Neural cell (in vitro differentiated cells): ENCODE data around the gene CDKN1B. TPM values are rescaled to one million over a fixed set of nuclear protein-coding genes. Genes with fewer than 3 reads are reported as not detected.

ENCODE experiments used
- H2AFZ ChIP-seq: fragments of 200-600, 300-800 bp; sonication (generic), shearing (Covaris generic); 2 replicates; pipeline ENCODE4 v1.6.0; 2014; ENCODE audit warnings: low read depth, mild to moderate bottlenecking, antibody characterized with exemption, low read length, moderate library complexity
- H3F3A ChIP-seq: fragments of 200-600 bp; shearing (Covaris generic); 2 replicates; pipeline ENCODE4 v1.6.1; 2016; ENCODE audit warnings: mild to moderate bottlenecking, moderate library complexity, mixed read lengths, antibody characterized with exemption, low read length; ENCODE audit not compliant: insufficient read depth, poor library complexity, severe bottlenecking
- H3K27ac ChIP-seq: fragments of 200-600, 300-800 bp; sonication (generic), shearing (Covaris generic); 2 replicates; pipeline ENCODE4 v1.5.1; 2014; ENCODE audit warnings: mild to moderate bottlenecking, low read length, moderate library complexity
- H3K27me3 ChIP-seq: fragments of 300-800, 200-600 bp; sonication (generic), shearing (Covaris generic); 2 replicates; pipeline ENCODE4 v1.6.0; 2014; ENCODE audit warnings: mild to moderate bottlenecking, low read depth, low read length, moderate library complexity; ENCODE audit not compliant: insufficient read depth
- H3K36me3 ChIP-seq: fragments of 300-800, 200-600 bp; sonication (generic), shearing (Covaris generic); 2 replicates; pipeline ENCODE4 v1.5.1; 2014; ENCODE audit warnings: mild to moderate bottlenecking, antibody characterized with exemption, low read length, moderate library complexity; ENCODE audit not compliant: insufficient read depth
- H3K4me2 ChIP-seq: fragments of 300-800, 200-600 bp; sonication (generic), shearing (Covaris generic); 2 replicates; pipeline ENCODE4 v1.6.0; 2014; ENCODE audit warnings: mild to moderate bottlenecking, low read length
- H3K4me3 ChIP-seq: fragments of 300-800, 200-600 bp; sonication (generic), shearing (Covaris generic); 2 replicates; pipeline ENCODE4 v1.5.1; 2014; ENCODE audit warnings: mild to moderate bottlenecking, low read length, moderate library complexity
- H3K79me2 ChIP-seq: fragments of 200-600 bp; shearing (Covaris generic); replicated peaks from 2 replicates; pipeline ENCODE4 v1.6.0; 2014; ENCODE audit warnings: mild to moderate bottlenecking, low read length, moderate library complexity; ENCODE audit not compliant: insufficient read depth
- H3K9ac ChIP-seq: fragments of 300-800, 200-600 bp; sonication (generic), shearing (Covaris generic); 2 replicates; pipeline ENCODE4 v1.6.1; 2016; ENCODE audit warnings: mild to moderate bottlenecking, low read length, mixed read lengths
- H3K9me2 ChIP-seq: fragments of 200-600 bp; shearing (Covaris generic); 2 replicates; pipeline ENCODE4 v1.6.1; 2016; ENCODE audit warnings: mild to moderate bottlenecking, low read length, mixed read lengths; ENCODE audit not compliant: insufficient read depth
- H3K9me3 ChIP-seq: fragments of 200-600, 300-800 bp; sonication (generic), shearing (Covaris generic); 2 replicates; pipeline ENCODE4 v1.6.1; 2016; ENCODE audit warnings: mild to moderate bottlenecking, mixed run types, low read length, moderate library complexity, mixed read lengths
- H4K20me1 ChIP-seq: fragments of 200-600 bp; shearing (Covaris generic); 2 replicates; pipeline ENCODE4 v1.6.1; 2016; ENCODE audit warnings: mild to moderate bottlenecking, mixed run types; ENCODE audit not compliant: insufficient read depth
- EP300 ChIP-seq: fragments of 450-650 bp; conservative IDR thresholded peaks from 2 replicates; pipeline ENCODE4 v1.6.1; 2014; ENCODE audit warnings: antibody characterized with exemption, mild to moderate bottlenecking, moderate library complexity; ENCODE audit not compliant: poor library complexity, severe bottlenecking
- EZH2 ChIP-seq: fragments of 200-600, 300-800 bp; shearing (Covaris generic), sonication (generic); IDR thresholded peaks from 2 replicates; pipeline ENCODE4 v1.6.1; 2014; ENCODE audit warnings: antibody characterized with exemption, low read length, borderline replicate concordance, mild to moderate bottlenecking; ENCODE audit not compliant: insufficient read depth, poor library complexity, severe bottlenecking
- MXI1 ChIP-seq: fragments of 450-650 bp; conservative IDR thresholded peaks from 2 replicates; pipeline ENCODE4 v1.6.1; 2014; ENCODE audit warnings: antibody characterized with exemption, mild to moderate bottlenecking; ENCODE audit not compliant: poor library complexity, severe bottlenecking
- POLR2AphosphoS5 ChIP-seq: IDR thresholded peaks from 2 replicates; pipeline ENCODE4 v1.6.1; 2012
- RAD21 ChIP-seq: fragments of 450-650 bp; conservative IDR thresholded peaks from 2 replicates; pipeline ENCODE4 v1.6.1; 2014; ENCODE audit warnings: antibody characterized with exemption, mild to moderate bottlenecking, moderate library complexity
- SMC3 ChIP-seq: fragments of 450-650 bp; conservative IDR thresholded peaks from 2 replicates; pipeline ENCODE4 v1.6.1; 2014; ENCODE audit warnings: antibody characterized with exemption, mild to moderate bottlenecking, moderate library complexity; ENCODE audit not compliant: poor library complexity
- TAF1 ChIP-seq: IDR thresholded peaks from 2 replicates; pipeline ENCODE4 v1.6.1; 2012; ENCODE audit warnings: low read depth
- polyA plus RNA-seq: library from polyadenylated mRNA; depleted of rRNA; stranded (reverse); fragments of >200 nt; gene quantifications from 2 replicates; pipeline ENCODE4 v1.2.3, GENCODE V29; 2014
- TF ChIP-seq, protein P1 (sequence below): fragments of 450-650 bp; IDR thresholded peaks from 2 replicates; pipeline ENCODE4 v1.5.1; 2014; ENCODE audit warnings: antibody characterized with exemption, mild to moderate bottlenecking, moderate library complexity; ENCODE audit not compliant: poor library complexity, severe bottlenecking
- TF ChIP-seq, protein P2 (sequence below): IDR thresholded peaks from 2 replicates; pipeline ENCODE4 v1.6.1; 2012; ENCODE audit warnings: borderline replicate concordance

The CDKN1B gene
- polyA plus RNA-seq, 1 donor from 2014 or later: 107 TPM

DNA sequence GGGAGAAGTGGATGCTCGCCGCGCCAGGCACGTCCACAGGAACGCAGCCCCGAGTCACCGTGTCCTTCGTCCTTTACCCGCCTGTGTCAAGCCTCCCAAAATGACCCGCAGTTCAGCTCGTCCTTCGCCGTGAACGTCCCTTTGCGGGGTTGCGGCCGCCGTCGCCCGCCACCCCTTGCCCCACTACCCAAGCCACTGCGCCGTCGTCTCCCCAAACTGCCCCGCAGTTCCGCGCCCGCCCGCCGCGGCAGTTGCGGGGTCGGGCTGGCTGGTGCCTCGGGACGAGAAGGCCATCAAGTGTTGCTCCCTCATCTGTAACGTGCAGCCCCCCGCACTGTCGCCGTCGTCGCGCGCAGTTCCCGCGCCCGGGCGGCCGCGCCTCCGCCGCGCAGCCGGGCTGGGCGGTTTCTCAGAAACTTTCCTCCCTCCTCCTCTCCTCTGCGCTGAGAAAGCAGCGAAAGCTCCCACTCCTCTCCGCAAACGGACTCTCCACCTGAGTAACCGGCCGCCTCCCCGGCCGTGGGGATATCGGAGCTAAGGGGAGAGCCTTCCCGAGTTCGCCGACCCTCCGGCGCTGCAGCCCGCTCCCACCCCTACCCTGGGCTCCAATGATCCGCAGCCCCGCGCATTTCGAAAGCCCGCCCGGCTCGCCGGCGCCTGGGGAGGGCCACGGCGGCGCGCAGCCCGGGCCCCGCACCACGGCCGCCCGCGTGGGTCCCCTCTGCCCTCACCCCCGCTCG, 6.7 kb downstream of the CDKN1B start:
- Histone ChIP-seq H2AFZ (no peak overlapping the region), H3K9me3 (no peaks in the 10 kb centered on the region), H3K79me2 (peaks cover 25% of the 10 kb centered on the region), H3K9me2 (no peaks in the 10 kb centered on the region), H3K4me3 (peak overlapping the region; percentile 84), H3K27ac (no peak overlapping the region), H3K9ac (peak overlapping the region; percentile 68), H4K20me1 (peaks cover 9% of the 10 kb centered on the region), H3F3A (no peaks in the 10 kb centered on the region), H3K27me3 (peaks cover 13% of the 10 kb centered on the region), H3K4me2 (no peak overlapping the region), H3K36me3 (peaks cover 6% of the 10 kb centered on the region)
- TF ChIP-seq RAD21: no peak
- TF ChIP-seq MXI1: peak; percentile 80
- TF ChIP-seq, protein P1, sequence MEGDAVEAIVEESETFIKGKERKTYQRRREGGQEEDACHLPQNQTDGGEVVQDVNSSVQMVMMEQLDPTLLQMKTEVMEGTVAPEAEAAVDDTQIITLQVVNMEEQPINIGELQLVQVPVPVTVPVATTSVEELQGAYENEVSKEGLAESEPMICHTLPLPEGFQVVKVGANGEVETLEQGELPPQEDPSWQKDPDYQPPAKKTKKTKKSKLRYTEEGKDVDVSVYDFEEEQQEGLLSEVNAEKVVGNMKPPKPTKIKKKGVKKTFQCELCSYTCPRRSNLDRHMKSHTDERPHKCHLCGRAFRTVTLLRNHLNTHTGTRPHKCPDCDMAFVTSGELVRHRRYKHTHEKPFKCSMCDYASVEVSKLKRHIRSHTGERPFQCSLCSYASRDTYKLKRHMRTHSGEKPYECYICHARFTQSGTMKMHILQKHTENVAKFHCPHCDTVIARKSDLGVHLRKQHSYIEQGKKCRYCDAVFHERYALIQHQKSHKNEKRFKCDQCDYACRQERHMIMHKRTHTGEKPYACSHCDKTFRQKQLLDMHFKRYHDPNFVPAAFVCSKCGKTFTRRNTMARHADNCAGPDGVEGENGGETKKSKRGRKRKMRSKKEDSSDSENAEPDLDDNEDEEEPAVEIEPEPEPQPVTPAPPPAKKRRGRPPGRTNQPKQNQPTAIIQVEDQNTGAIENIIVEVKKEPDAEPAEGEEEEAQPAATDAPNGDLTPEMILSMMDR: no peak

DNA sequence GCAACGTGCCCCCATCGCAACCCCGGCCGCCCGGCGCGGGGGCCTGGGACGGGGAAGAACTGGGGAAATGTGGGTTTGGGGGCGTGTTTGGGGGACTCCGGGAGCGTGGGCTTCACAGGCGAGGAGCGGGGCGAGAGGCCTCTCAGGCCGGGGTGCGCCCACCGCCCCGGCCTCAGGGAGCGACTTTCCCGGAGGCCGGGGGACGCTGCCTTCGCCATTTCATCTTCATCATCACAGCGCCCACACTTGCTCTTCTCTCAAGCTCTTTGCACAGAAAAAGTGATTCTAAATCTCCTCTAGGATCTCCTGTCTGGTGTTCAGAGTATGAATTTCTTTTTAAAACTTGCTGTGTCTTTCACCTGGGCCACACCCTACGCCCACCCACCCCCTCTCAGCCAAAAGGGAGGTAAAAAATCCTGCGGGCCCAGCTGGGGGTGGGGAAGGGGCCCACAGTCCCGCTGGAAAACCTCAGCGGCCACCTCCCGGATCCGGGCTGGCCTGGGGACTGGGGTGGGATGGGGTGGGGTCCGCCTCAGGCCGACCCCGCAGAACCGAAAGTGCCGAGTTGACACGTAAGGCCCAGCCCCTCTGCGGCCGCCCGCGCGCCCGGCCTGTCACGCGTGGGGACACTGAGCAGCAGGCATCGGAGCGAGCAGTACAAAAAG, 7.4 kb downstream of the CDKN1B start:
- H2AFZ ChIP-seq: no peak overlapping the region
- H3K36me3 ChIP-seq: peaks cover 2% of the 10 kb centered on the region
- H3K27me3 ChIP-seq: peaks cover 13% of the 10 kb centered on the region
- no peaks in the 10 kb centered on the region for H3K9me3 ChIP-seq
- H3K9ac ChIP-seq: peak overlapping the region; percentile 68
- peaks cover 2% of the 10 kb centered on the region for H4K20me1 ChIP-seq
- H3F3A ChIP-seq: no peaks in the 10 kb centered on the region
- peak overlapping the region; percentile 84 for H3K4me3 ChIP-seq
- H3K27ac ChIP-seq: peak overlapping the region; percentile 63
- peak overlapping the region; percentile 60 for H3K4me2 ChIP-seq
- no peaks in the 10 kb centered on the region for H3K9me2 ChIP-seq
- H3K79me2 ChIP-seq: peaks cover 21% of the 10 kb centered on the region
- TF ChIP-seq MXI1 (no peak), POLR2AphosphoS5 (no peak), TAF1 (no peak), EZH2 (no peak), EP300 (no peak), RAD21 (no peak), SMC3 (no peak)
- TF ChIP-seq, protein P1: no peak
- TF ChIP-seq, protein P2, sequence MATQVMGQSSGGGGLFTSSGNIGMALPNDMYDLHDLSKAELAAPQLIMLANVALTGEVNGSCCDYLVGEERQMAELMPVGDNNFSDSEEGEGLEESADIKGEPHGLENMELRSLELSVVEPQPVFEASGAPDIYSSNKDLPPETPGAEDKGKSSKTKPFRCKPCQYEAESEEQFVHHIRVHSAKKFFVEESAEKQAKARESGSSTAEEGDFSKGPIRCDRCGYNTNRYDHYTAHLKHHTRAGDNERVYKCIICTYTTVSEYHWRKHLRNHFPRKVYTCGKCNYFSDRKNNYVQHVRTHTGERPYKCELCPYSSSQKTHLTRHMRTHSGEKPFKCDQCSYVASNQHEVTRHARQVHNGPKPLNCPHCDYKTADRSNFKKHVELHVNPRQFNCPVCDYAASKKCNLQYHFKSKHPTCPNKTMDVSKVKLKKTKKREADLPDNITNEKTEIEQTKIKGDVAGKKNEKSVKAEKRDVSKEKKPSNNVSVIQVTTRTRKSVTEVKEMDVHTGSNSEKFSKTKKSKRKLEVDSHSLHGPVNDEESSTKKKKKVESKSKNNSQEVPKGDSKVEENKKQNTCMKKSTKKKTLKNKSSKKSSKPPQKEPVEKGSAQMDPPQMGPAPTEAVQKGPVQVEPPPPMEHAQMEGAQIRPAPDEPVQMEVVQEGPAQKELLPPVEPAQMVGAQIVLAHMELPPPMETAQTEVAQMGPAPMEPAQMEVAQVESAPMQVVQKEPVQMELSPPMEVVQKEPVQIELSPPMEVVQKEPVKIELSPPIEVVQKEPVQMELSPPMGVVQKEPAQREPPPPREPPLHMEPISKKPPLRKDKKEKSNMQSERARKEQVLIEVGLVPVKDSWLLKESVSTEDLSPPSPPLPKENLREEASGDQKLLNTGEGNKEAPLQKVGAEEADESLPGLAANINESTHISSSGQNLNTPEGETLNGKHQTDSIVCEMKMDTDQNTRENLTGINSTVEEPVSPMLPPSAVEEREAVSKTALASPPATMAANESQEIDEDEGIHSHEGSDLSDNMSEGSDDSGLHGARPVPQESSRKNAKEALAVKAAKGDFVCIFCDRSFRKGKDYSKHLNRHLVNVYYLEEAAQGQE: no peak
